Endothelial cell (in vitro differentiated cells): ENCODE results near the gene HS2ST1. TPM values are rescaled to one million over a fixed set of nuclear protein-coding genes. Genes with fewer than 3 reads are reported as not detected.

Experiments used
- DNase-seq: peaks from one replicate; pipeline ENCODE4 v3.0.0; 2021; ENCODE audit warnings: low spot score
- H3K27ac Mint-ChIP-seq: one replicate; pipeline ENCODE4 v1.8.0; 2021; ENCODE audit warnings: mixed read lengths, inconsistent platforms; ENCODE audit not compliant: unreplicated experiment
- H3K27me3 Mint-ChIP-seq: one replicate; pipeline ENCODE4 v1.8.0; 2021; ENCODE audit warnings: mild to moderate bottlenecking, moderate library complexity, mixed read lengths, inconsistent platforms; ENCODE audit not compliant: unreplicated experiment
- H3K36me3 Mint-ChIP-seq: one replicate; pipeline ENCODE4 v1.8.0; 2021; ENCODE audit warnings: mild to moderate bottlenecking, low read depth, mixed read lengths, inconsistent platforms; ENCODE audit not compliant: unreplicated experiment
- H3K4me1 Mint-ChIP-seq: one replicate; pipeline ENCODE4 v1.8.0; 2021; ENCODE audit warnings: mild to moderate bottlenecking, mixed read lengths, inconsistent platforms; ENCODE audit not compliant: unreplicated experiment
- H3K4me3 Mint-ChIP-seq: one replicate; pipeline ENCODE4 v1.8.0; 2021; ENCODE audit warnings: mild to moderate bottlenecking, mixed read lengths, inconsistent platforms; ENCODE audit not compliant: unreplicated experiment
- H3K9me3 Mint-ChIP-seq: one replicate; pipeline ENCODE4 v1.8.0; 2021; ENCODE audit warnings: mixed read lengths, inconsistent platforms; ENCODE audit not compliant: unreplicated experiment
- CTCF ChIP-seq: fragments of 200-600 bp; sonication (generic); IDR thresholded peaks from one replicate; pipeline ENCODE4 v1.5.0; 2021; ENCODE audit warnings: antibody characterized with exemption; ENCODE audit not compliant: unreplicated experiment
- total RNA-seq: library from RNA; stranded (reverse); fragmentation: NEBNext Ultra II Directional; extraction: Animal tissue kit (Norgen Biotek cat#: 25700); gene quantifications from one replicate; pipeline ENCODE4 v1.2.1, GENCODE V29; 2021; ENCODE audit not compliant: unreplicated experiment

The HS2ST1 gene
- total RNA-seq, 1 donor from 2014 or later, result 22.1 TPM

GRCh38 chr1:86905875-86906274, 8.6 kb upstream of the HS2ST1 start:
- Mint-ChIP-seq H3K9me3 (no peaks in the 10 kb centered on the region), H3K4me3 (no peak overlapping the region), H3K27me3 (peaks cover under 1% of the 10 kb centered on the region), H3K4me1 (peaks cover 2% of the 10 kb centered on the region), H3K36me3 (peaks cover 14% of the 10 kb centered on the region), H3K27ac (no peak overlapping the region)
- no peak for TF ChIP-seq CTCF
- no peak for DNase-seq

- DNase-seq, result no peak
- H3K27me3 Mint-ChIP-seq, result no peaks in the 10 kb centered on the region
- H3K4me3 Mint-ChIP-seq, result no peak overlapping the region
- TF ChIP-seq CTCF, result no peak
- H3K36me3 Mint-ChIP-seq, result peaks cover 12% of the 10 kb centered on the region
- H3K27ac Mint-ChIP-seq, result no peak overlapping the region
- H3K9me3 Mint-ChIP-seq, result no peaks in the 10 kb centered on the region
- H3K4me1 Mint-ChIP-seq, result peaks cover 8% of the 10 kb centered on the region
Observed at GRCh38 chr1:86906419-86906818, 8.0 kb upstream of the HS2ST1 start.

- H3K36me3 Mint-ChIP-seq, result peaks cover 19% of the 10 kb centered on the region
- H3K27ac Mint-ChIP-seq, result peak overlapping the region; percentile 32
- no peaks in the 10 kb centered on the region for H3K9me3 Mint-ChIP-seq
- no peak for TF ChIP-seq CTCF
- H3K27me3 Mint-ChIP-seq, result peaks cover 5% of the 10 kb centered on the region
- peaks cover 18% of the 10 kb centered on the region for H3K4me1 Mint-ChIP-seq
- no peak overlapping the region for H3K4me3 Mint-ChIP-seq
- DNase-seq, result no peak
Observed at GRCh38 chr1:86912281-86912900, 2.0 kb upstream of the HS2ST1 start.

GRCh38 chr1:86913399-86913895, 988 bp upstream of the HS2ST1 start:
- Mint-ChIP-seq H3K9me3 (no peaks in the 10 kb centered on the region), H3K4me1 (peaks cover 18% of the 10 kb centered on the region), H3K27ac (no peak overlapping the region), H3K36me3 (peaks cover 19% of the 10 kb centered on the region), H3K4me3 (no peak overlapping the region), H3K27me3 (peaks cover 5% of the 10 kb centered on the region)
- TF ChIP-seq CTCF, result no peak
- DNase-seq, result peak; percentile 11

- TF ChIP-seq CTCF, result no peak
- peak; percentile 97 for DNase-seq
- H3K4me3 Mint-ChIP-seq, result no peak within 1 kb of the TSS
- no peaks in the 10 kb centered on the region for H3K9me3 Mint-ChIP-seq
- peaks cover 5% of the 10 kb centered on the region for H3K27me3 Mint-ChIP-seq
- H3K4me1 Mint-ChIP-seq, result peaks cover 18% of the 10 kb centered on the region
- no peak within 1 kb of the TSS for H3K27ac Mint-ChIP-seq
- H3K36me3 Mint-ChIP-seq, result peaks cover 18% of the 10 kb centered on the region
Observed at GRCh38 chr1:86913896-86914600, 387 bp upstream of the HS2ST1 start, which contains the start of gene SELENOF. TSS of gene SELENOF (minus strand) at chr1:86914126. CDS start at chr1:86914111, 15 bp downstream.
